AML-193 (cell line): Measurements from ENCODE around the gene MND1.
"Not testable (repeated sequence)": the region's sequence is repeated elsewhere in the genome, so short reads cannot be mapped to it uniquely, and the experiment has no call there.

Source experiments
- DNase-seq, 2 experiments: peaks; one replicate each; lab custom pipeline; 2025; lab: John Stamatoyannopoulos, UW

The MND1 gene

DNA sequence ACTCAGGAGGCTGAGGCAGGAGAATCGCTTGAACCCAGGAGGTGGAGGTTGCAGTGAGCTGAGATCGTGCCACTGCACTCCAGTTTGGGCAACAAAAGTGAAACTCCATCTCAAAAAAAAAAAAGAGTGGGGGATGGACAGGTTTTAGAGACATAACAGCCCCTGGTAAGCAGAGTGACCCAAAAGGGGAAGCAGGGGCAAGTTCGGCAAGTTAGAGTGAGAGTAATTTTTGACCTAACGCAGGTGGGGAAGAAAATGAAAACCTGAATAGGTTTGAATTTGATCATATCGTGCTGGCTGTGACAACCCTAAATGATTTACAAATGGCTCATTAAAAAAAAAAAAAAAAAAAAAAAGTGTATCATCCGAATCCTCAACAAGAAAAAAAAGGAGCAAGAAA is 96.0 kb downstream of the MND1 start:
- no peak for DNase-seq

DNA sequence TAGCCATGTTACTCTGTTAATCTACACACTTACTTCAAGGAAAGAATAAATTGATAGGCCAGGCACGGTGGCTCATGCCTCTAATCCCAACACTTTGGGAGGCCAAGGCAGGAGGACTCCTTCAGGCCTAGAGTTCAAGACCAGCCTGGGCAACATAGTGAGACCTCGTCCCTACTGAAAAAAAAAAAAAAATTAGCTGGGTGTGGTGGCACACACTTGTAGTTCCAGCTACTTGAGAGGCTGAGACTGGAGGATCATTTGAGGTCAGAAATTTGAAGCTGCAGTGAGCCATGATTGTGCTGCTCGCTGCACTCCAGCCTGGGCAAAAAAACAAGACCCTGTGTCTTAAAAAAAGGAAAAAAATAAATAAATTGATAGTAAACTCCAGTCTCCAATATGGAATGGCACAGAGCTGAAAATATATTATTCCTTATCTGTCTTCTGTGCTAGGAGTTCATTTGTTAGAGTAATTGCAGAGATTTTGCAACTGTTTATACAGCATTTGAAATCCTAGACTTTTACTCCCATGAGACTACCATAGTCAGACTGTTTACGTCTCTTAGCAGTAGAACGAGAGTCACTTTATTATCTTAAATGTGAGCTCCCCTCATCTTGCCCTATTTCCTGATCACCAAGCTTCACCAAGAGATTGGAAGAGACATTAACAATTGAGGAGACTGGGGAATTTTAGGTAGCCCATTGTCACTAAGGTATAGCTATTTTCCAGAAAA is 102.9 kb downstream of the MND1 start:
- no peak for DNase-seq

DNA sequence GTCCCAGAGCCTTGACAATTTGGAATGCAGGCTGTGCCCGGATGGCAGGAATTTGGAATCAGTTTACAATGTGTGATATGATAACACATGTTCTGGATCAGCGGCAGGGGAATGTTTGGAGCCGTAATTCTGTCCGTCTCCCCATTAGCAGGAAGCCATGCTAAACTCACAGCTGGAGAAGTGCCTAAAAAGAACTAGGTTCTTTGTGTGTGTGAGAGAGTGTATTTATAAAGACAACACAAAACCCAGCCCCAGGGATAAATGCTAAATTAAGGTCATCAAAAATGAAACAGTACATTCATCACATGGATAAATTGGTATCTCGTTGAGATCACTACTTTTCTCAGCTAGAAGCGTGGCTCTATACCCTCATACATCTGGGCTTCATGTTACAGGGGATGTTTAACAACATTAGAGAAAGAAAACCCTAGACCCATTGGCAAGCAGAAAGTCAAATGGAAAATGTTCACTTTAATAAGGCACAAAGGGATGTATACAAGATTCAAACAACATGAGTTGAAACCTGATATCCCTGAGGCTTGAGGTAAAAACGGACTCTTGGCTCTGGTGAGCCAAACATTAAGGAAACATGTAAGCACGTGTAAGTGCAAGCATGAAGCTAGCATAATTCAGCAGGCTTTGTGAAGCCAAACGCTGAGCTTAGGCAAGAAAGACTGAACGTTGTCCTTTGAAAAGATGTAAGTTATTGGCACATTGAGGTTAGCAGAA is 103.7 kb downstream of the MND1 start:
- DNase-seq: no peak

DNA sequence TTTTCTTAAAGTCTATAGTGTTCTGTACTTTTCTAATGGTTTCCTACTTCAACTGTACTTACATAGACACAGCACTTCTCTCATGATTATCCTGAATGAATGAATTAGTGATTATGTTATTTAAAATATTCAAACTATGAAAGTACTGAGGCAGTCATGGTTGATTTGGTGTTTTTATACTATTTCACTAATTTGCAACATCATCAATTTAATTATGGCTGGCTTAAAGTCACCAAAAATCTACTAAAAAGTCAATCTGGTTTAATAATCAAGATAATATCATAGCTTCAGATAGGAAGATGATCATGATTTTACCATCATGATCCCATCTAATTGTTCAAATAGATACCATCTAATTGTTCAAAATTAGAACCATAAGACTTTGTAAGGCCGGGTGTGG is 104.8 kb downstream of the MND1 start:
- no peak for DNase-seq

DNA sequence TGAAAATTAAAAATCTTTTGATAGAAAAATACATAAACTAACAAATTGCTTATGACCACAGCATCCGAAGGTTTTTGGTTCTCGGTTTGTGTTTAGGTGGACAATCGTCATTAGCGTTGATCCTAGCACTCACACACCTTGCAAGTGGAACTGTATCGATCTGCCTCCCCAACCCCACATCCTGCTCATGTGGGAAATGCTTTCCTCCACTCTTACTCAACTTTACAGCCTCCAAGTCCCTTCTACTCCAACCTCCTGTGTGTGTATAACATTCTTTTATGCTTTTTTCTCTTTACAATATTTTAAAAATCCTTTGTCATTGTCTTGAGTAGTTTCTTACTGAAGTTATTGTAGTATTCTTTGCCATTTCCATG is 106.0 kb downstream of the MND1 start:
- DNase-seq: peak in 1 of 2 experiments; percentile 14

DNA sequence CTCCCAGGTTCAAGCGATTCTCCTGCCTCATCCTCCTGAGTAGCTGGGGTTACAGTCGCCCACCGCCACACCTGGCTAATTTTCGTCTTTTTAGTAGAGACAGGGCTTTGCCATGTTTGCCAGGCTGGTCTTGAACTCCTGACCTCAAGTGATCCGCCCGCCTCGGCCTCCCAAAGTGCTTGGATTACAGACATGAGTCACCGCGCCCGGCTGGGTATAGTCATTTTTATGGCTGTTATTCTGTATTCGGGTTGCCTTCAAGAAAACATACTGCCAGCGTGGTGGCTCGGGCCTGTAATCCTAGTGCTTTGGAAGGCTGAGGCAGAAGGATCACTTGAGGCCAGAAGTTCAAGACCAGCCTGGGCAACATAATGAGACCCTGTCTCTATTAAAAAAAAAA is 106.7 kb downstream of the MND1 start:
- DNase-seq: not testable (repeated sequence)

DNA sequence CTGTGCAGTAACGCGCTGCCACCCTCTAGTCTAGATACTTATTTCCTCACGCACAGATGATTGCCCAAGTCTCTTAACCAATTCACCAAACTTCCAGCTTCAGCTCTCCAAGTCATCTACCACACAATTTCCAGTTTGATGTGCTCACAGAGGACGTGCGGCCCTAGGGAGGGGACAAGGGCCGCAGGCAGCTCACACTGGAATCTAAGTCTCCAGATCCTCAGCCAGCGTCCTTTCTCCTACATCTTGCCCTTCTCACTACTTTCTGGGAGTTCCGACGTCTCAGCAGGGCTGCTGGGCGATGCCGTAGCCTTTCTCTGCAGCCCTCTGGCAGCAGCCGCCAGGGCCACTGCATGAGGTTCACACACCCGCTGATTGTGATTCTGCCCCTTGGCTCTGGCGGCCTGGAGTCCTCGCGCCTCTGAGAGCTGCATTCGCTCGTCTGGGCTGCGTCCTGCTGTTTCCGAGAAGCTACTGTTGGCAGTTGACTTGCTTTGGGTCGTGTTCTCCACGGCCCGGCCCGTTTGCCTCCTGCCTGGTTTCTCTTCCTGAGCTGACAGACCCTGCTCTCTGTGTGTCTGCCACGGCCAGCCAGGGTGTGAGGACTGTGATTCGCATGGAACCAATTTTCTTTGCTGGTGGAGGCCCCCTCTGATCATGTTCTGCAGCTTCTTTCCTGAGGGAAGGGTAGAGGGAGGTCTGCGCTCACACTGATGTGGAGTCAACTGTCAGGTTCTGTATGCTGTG is 107.6 kb downstream of the MND1 start:
- peak; percentile 83 to 85 for DNase-seq

DNA sequence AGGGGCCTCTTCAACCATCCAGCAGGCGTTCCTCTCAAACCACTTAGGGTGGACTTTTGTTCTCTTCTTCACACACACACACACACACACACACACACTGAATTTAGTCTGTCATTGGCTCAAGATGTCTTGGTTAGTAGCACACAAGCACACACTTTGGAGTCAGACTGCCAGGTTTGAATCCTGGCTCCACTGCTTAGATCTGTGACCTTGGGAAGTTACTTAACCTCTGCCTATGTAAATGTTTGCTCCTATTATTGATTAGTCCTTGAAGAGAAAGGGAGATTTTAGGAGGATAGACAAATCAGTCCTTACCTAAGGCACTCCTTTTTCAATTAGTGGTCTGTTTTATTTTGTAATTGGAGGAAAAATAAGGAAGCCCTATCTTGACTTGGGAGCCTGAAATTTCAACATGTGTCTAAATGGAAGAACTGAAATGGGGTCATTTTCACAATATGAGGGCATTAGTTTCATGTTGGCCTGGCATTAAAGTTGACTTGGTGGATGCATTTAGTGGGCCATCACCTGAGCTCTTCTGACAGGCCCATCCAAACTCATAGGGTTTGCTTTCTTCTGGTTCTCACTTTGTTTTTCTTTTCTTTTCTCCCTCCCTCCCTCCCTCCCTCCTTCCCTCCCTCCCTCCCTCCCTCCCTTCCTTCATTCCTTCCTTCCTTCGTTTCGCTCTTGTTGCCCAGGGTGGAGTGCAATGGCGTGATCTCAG is 108.3 kb downstream of the MND1 start:
- peak; percentile 4 to 12 for DNase-seq

DNA sequence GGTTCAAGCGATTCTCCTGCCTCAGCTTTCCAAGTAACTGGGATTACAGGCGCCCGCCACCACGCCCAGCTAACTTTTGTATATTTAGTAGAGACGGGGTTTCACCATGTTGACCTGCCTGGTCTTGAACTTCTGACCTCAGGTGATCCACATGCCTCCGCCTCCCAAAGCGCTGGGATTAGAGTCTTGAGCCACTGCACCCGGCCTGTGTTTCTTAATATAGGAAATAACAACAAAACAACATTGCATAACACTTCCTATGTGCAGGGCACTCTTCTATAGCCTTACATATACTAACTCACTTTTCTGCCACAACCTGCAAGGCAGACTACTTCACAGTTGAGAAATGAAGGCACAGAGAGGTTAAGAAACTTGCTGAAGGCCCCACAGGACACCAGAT is 108.9 kb downstream of the MND1 start:
- DNase-seq: peak in 1 of 2 experiments; percentile 19

DNA sequence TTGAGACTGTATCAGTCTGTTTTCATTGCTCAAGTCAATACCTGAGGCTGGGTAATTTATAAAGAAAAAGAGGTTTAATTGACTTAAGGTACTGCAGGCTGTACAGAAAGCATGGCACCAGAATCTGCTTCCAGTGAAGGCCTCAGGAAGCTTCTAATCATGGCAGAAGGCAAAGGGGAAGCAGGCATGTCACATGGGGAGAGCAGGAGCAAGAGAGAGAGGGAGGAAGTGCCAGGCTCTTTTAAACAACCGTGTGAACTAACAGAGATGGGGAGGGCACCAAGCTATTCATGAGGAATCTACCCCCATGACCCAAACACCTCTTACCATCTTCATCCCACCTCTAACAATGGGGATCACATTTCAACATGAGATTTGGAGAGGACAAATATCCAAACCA is 114.5 kb downstream of the MND1 start:
- DNase-seq: no peak

DNA sequence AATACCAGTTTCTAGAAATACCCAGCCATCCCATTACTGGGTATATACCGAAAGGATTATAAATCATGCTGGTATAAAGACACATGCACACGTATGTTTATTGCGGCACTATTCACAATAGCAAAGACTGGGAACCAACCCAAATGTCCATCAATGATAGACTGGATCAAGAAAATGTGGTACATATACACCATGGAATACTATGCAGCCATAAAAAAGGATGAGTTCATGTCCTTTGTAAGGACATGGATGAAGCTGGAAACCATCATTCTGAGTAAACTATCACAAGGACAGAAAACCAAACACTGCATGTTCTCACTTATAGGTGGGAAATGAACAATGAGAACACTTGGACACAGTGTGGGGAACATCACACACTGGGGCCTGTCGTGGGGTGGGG is 117.1 kb downstream of the MND1 start:
- DNase-seq: not testable (repeated sequence)

DNA sequence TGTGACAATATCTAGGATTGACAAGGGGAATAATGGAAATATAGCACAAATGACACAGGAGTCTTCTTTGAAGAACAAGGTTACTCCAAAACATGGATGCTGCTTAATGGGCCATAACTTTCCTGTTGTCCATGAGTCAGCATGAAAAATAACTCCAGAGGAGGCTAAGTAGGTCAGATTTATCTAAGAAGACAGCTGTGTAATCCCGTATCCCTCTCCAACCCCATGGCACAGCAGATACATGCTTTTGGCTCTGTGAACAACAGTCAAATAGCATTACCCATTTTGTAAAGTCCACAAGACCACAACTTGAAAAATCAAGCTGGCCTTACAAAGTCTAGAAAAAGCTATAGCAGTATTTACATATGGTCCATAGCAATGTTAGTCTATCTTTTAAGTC is 119.6 kb downstream of the MND1 start:
- no peak for DNase-seq
